Measurements from ENCODE around the gene COL21A1. TPM values are rescaled to one million over a fixed set of nuclear protein-coding genes. Genes with fewer than 3 reads are reported as not detected.

The COL21A1 gene
- total and polyA plus RNA-seq, 2 of the 4 experiments (the other 2 are of a cell fraction): 0.05 TPM; not detected in 1

DNA sequence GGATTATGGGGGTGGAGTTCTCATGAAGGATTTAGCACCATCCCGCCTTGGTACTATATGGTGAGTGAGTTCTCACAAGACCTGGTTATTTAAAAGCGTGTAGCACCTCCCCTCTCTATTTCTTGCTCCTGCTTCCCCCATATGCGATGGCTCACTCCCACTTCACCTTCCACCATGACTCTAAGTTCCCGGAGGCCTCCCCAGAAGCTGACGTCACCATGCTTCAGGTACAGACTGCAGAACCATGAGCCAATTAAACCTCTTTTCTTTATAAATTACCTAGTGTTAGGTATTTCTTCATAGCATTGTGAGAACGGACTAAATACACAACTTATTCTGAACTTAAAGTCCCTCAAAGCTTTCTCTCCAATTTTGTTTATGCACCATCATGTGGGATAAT is 208.6 kb downstream of the COL21A1 start:
- Histone ChIP-seq H3K27me3 (ENCODE audit: control insufficient read depth, insufficient read depth, low read length) (peaks cover 1% of the 10 kb centered on the region; the same call in 1 of the 2 replicates), H3K27ac (ENCODE audit: insufficient read depth, low read length) (no peak overlapping the region), H3K4me2 (ENCODE audit: low read depth, low read length) (no peak overlapping the region), H4K91ac (ENCODE audit: insufficient read depth, low read depth, low read length) (no peak overlapping the region), H3K14ac (replicated peaks; ENCODE audit: low read depth, low read length) (no peak overlapping the region), H4K5ac (ENCODE audit: low read depth, low read length) (no peak overlapping the region), H2AK5ac (ENCODE audit: low read depth, low read length) (no peak overlapping the region), H2BK20ac (ENCODE audit: low read depth, low read length) (no peak overlapping the region), H3K4ac (ENCODE audit: low read depth, low read length) (no peak overlapping the region; the same call in 1 of the 2 replicates), H3K9me3 (ENCODE audit: control insufficient read depth, insufficient read depth, low read length) (no peaks in the 10 kb centered on the region; the same call in 1 of the 2 replicates), H2BK5ac (ENCODE audit: low read depth, low read length, poor library complexity, severe bottlenecking) (no peak overlapping the region), H2BK120ac (ENCODE audit: low read depth, low read length) (no peak overlapping the region), H2BK15ac (ENCODE audit: low read depth, low read length) (no peak overlapping the region), H3K56ac (ENCODE audit: extremely low read depth, insufficient read depth, low read length) (no peak overlapping the region), H4K8ac (ENCODE audit: low read depth in 2 of 2, low read length in 2 of 2) (no peak overlapping the region), H4K20me1 (ENCODE audit: insufficient read depth, low read length) (no peaks in the 10 kb centered on the region), H3K4me3 (ENCODE audit: insufficient read depth, low read depth, low read length) (no peak overlapping the region), H2AK9ac (replicated peaks; ENCODE audit: low read depth, low read length, poor library complexity) (no peak overlapping the region), H3K9me1 (ENCODE audit: insufficient read depth, low read length) (no peaks in the 10 kb centered on the region), H3K36me3 (ENCODE audit: control insufficient read depth, insufficient read depth, low read length) (no peaks in the 10 kb centered on the region), H2AFZ (replicated peaks; ENCODE audit: low read length, poor library complexity) (no peak overlapping the region), H3K79me1 (ENCODE audit: low read depth in 1 of 2, low read length in 2 of 2) (no peaks in the 10 kb centered on the region), H3K23ac (ENCODE audit: low read depth, low read length) (no peak overlapping the region), H3K18ac (ENCODE audit: low read depth, low read length) (no peak overlapping the region), H3K4me1 (ENCODE audit: control insufficient read depth, insufficient read depth, low read length) (peaks cover 2% of the 10 kb centered on the region; the same call in 1 of the 2 replicates), H3K9ac (ENCODE audit: low read depth, low read length) (no peak overlapping the region)
- dilution Hi-C loops (cut with HindIII; ENCODE audit: low sequenced_read_pairs, unreplicated experiment) (no loop called here), in situ Hi-C loops (cut with MboI; ENCODE audit: low sequenced_read_pairs) (no loop called here), intact Hi-C loops (cut with micrococcal nuclease) (no loop called here)
- ChIA-PET POLR2A (ENCODE audit: unreplicated experiment) (no interaction called here), CTCF (no interaction called here)
- TF ChIP-seq, protein P1, sequence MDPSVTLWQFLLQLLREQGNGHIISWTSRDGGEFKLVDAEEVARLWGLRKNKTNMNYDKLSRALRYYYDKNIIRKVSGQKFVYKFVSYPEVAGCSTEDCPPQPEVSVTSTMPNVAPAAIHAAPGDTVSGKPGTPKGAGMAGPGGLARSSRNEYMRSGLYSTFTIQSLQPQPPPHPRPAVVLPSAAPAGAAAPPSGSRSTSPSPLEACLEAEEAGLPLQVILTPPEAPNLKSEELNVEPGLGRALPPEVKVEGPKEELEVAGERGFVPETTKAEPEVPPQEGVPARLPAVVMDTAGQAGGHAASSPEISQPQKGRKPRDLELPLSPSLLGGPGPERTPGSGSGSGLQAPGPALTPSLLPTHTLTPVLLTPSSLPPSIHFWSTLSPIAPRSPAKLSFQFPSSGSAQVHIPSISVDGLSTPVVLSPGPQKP (IDR thresholded peaks at IDR 0.05; ENCODE audit: borderline replicate concordance, low read depth, low read length): no peak
- no peak for TF ChIP-seq CEBPB (IDR thresholded peaks at IDR 0.05; ENCODE audit: low read depth, low read length)
- no TSS peak for BruUV-seq (replicated peaks)
- WGBS, 2 experiments (ENCODE audit: extremely low coverage in 2 of 2, insufficient read length in 1 of 2): 60% methylated on average over 1 of the region's 6 CpGs; no CpG with 5 or more reads in 1 of the 2 experiments
- DNase-seq (no peak), ATAC-seq (ENCODE audit: low read depth) (no peak)

Data from IMR-90 (cell line).